NCI-H1092 treated with DMSO at 0.1 percent for 48 hours (cell line): Measurements from ENCODE around the gene PHTF2.
"Not testable (repeated sequence)": the region's sequence is repeated elsewhere in the genome, so short reads cannot be mapped to it uniquely, and the experiment has no call there.

Experiments used
- DNase-seq: peaks from one replicate; lab custom pipeline; 2025; lab: John Stamatoyannopoulos, UW

The PHTF2 gene

DNA sequence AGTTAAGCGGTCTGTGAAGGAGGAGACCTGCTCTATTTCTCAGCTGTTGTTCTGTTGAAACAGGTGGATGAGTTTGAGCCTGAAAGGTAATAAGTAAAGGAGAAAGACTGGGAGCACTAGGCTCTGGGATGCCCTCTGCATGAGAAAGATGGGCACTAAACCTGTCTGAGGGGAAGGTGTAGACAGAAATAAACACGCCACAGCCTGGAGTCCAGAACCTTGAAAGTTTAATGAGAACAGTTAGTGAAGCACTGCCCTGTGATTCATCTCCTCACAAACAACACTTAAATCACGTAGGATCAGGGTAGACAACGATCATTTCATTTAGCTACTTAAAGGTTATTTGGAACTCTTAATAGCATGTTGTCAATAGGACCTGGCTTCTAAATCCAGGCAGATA is 193.1 kb downstream of the PHTF2 start:
- no peak for DNase-seq

DNA sequence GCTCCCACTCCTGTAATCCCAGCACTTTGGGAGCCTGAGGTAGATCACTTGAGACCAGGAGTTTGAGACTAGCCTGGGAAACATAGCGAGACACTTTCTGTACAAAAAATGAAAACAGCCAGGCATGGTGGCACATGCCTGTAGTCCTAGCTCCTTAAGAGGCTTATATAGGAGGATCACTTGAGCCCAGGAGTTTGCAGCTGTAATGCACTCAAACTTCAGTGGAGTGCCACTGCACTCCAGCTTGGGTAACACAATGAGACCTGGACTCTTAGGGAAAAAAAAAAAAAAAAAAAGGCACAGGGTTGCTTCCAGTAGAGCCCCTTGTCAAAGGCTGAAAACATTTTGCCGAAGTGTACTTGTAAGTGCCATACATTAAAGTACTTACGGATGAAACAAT is 195.3 kb downstream of the PHTF2 start:
- DNase-seq = no peak

DNA sequence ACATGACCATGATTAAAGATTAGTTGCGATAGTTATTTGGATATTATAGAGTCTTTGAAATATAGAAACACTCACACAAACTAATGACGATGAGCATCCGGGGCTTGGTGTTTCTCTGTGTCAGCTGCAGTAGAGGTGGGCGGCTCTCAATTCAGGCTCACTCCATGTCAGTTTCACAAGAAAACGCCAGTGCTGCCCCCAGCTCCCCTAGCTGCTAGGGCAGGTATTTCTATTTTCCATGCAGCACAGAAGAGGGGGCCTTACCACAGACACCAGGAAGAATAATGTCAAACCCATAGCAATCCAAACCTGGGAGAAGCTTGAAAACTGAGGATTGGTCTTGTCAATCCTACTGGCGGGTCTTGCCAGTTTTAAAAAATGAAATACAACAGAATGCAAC is 197.1 kb downstream of the PHTF2 start:
- DNase-seq = no peak

DNA sequence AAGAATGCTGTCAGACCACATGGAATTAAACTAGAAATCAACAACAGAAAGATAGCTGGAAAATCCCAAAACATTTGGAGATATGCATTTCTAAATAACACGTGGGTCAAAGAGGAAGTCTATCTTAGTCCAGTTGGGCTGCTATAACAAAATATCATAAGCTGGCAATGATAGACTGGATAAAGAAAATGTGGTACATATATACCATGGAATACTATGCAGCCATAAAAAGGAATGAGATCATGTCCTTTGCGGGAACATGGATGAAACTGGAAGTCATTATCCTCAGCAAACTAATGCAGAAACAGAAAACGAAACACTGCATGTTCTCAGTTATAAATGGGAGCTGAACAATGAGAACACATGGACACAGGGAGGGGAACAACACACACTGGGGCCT is 200.6 kb downstream of the PHTF2 start:
- not testable (repeated sequence) for DNase-seq

DNA sequence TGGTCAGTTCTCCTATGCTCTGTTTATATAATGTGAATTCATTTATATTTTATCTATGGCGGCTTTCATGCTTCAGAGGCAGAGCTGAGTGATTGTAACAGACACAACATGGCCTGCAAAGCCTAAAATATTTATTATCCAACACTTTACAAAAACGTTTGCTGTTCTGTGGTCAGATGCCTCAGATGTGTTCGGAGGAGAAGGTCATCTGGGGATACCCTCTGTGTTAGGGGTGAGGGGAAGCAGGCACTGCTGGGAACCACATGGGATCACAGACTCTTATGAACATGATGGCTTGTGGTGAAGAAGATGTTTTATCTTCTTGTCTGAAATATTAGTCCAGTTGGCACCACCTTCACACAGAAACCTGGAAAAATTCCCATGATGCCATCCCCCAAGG is 203.4 kb downstream of the PHTF2 start:
- DNase-seq = no peak

DNA sequence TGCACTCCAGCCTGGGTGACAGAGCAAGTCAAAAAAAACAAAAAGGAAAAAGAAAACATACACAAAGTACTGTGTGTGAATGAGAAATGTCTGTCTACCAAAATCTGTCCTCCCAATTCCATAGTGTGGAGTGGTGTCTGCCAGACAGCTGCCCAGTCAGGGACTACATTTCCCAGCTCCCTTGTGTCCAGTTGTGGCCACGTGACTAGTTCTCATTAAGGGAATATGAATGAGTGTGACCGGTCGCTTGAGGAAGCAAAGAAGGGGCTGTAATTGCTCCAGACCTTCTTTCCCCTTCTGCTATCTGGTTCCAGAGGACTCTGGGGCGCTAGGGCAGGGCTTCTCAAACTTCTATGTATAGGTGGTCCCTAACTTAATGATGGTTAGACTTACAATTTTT is 204.1 kb downstream of the PHTF2 start:
- DNase-seq = no peak

DNA sequence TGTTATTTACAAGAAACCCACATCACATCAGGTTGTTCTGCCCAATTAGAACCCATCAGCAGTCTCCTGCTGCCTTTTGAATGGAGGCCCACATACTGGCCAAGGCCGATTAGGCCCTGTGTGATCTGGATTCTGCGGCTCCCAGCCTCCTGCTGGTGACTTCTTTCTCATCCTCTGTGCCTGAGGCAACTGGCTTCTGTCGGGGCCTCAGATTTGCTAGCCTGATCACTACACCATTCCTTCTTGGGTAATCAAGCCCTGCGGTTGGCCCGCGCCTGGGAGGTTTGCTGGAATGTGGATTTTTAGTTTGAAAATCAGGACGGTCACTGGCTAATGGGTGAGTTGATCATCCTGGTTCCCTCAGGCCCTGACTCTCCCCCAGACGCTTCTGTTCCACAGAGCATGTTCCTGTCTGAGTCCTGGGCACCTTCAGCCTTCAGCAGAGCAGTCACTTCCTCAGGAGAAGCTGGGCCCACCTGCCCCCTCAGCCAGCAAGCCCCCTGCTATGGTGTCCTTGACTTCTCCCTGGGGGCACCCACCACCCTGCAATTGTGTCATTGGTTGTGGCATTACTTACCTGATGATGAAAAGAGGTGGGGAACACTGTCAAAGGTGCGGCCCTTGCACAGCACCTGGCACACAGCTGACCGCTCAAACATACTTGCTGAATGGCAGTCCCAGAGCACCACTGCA is 207.6 kb downstream of the PHTF2 start:
- DNase-seq = no peak
